SK-N-SH treated with all-trans-retinoic acid at 6 μM for 48 hours (cell line): ENCODE measurements around the gene PLCB2.

Experiments used
- ATAC-seq: fragments of 200-7000 bp; cut with Tn5 transposase; 3 replicates; pipeline ENCODE4 v1.9.1; 2020; ENCODE audit warnings: mild to moderate bottlenecking, moderate library complexity
- ARNTL ChIP-seq: fragments of 450-650 bp; formaldehyde crosslinking; IDR thresholded peaks from 2 replicates; pipeline ENCODE4 v1.5.0; 2020; ENCODE audit warnings: low read depth, mild to moderate bottlenecking, moderate library complexity, borderline replicate concordance
- BACH2 ChIP-seq: fragments of 250-450 bp; sonication (Bioruptor Pico); IDR thresholded peaks from 2 replicates; pipeline ENCODE4 v1.9.0; 2021; ENCODE audit warnings: mild to moderate bottlenecking, borderline replicate concordance
- CSDC2 ChIP-seq: fragments of 250-450 bp; sonication (Bioruptor Pico); IDR thresholded peaks from 2 replicates; pipeline ENCODE4 v1.5.0; 2020; ENCODE audit warnings: mild to moderate bottlenecking, moderate library complexity
- ESRRG ChIP-seq: fragments of 250-450 bp; sonication (Bioruptor Pico); IDR thresholded peaks from 2 replicates; pipeline ENCODE4 v1.6.1; 2021; ENCODE audit warnings: mild to moderate bottlenecking
- GLIS3 ChIP-seq: fragments of 250-450 bp; sonication (Bioruptor Pico); IDR thresholded peaks from 2 replicates; pipeline ENCODE4 v1.5.0; 2020; ENCODE audit warnings: mild to moderate bottlenecking, moderate library complexity
- ISL1 ChIP-seq: fragments of 250-450 bp; sonication (Bioruptor Pico); IDR thresholded peaks from 2 replicates; pipeline ENCODE4 v2.1.2; 2022; ENCODE audit warnings: mild to moderate bottlenecking, moderate library complexity
- OSR1 ChIP-seq: fragments of 250-450 bp; sonication (Bioruptor Pico); IDR thresholded peaks from 2 replicates; pipeline ENCODE4 v1.8.0; 2022; ENCODE audit warnings: moderate library complexity, mild to moderate bottlenecking, inconsistent platforms
- PPARA ChIP-seq: fragments of 250-450 bp; sonication (Bioruptor Pico); IDR thresholded peaks from 2 replicates; pipeline ENCODE4 v1.5.0; 2020; ENCODE audit warnings: mild to moderate bottlenecking, borderline replicate concordance
- RARB ChIP-seq: fragments of 250-450 bp; sonication (Bioruptor Pico); IDR thresholded peaks from 2 replicates; pipeline ENCODE4 v1.8.0; 2021; ENCODE audit warnings: mild to moderate bottlenecking, moderate library complexity
- SNAI2 ChIP-seq: fragments of 250-450 bp; sonication (Bioruptor Pico); IDR thresholded peaks from 2 replicates; pipeline ENCODE4 v1.5.0; 2020; ENCODE audit warnings: mild to moderate bottlenecking, moderate library complexity
- TCF4 ChIP-seq: fragments of 250-450 bp; sonication (Bioruptor Pico); IDR thresholded peaks from 2 replicates; pipeline ENCODE4 v1.8.0; 2021; ENCODE audit warnings: mild to moderate bottlenecking, moderate library complexity, borderline replicate concordance
- ZC3H10 ChIP-seq: fragments of 250-450 bp; sonication (Bioruptor Pico); IDR thresholded peaks from 2 replicates; pipeline ENCODE4 v1.5.1; 2021; ENCODE audit warnings: mild to moderate bottlenecking, moderate library complexity
- ZFP30 ChIP-seq: fragments of 450-650 bp; formaldehyde crosslinking; IDR thresholded peaks from 2 replicates; pipeline ENCODE4 v1.5.0; 2022; ENCODE audit warnings: mild to moderate bottlenecking, moderate library complexity
- ZNF565 ChIP-seq: fragments of 450-650 bp; formaldehyde crosslinking; conservative IDR thresholded peaks from 2 replicates; pipeline ENCODE4 v1.5.0; 2020; ENCODE audit warnings: low read depth, mild to moderate bottlenecking, moderate library complexity
- ZNF70 ChIP-seq: fragments of 450-650 bp; formaldehyde crosslinking; IDR thresholded peaks from 2 replicates; pipeline ENCODE4 v1.5.0; 2020; ENCODE audit warnings: mild to moderate bottlenecking, moderate library complexity
- ZNF8 ChIP-seq: fragments of 450-650 bp; formaldehyde crosslinking; IDR thresholded peaks from 2 replicates; pipeline ENCODE4 v1.5.0; 2020; ENCODE audit warnings: mild to moderate bottlenecking, moderate library complexity
- TF ChIP-seq, protein P1 (sequence below): fragments of 250-450 bp; sonication (Bioruptor Pico); IDR thresholded peaks from 2 replicates; pipeline ENCODE4 v1.8.0; 2020; ENCODE audit warnings: mild to moderate bottlenecking, moderate library complexity, borderline replicate concordance
- TF ChIP-seq, protein P2 (sequence below): fragments of 250-450 bp; sonication (Bioruptor Pico); IDR thresholded peaks from 2 replicates; pipeline ENCODE4 v1.5.1; 2021; ENCODE audit warnings: mild to moderate bottlenecking, moderate library complexity
- TF ChIP-seq, protein P3 (sequence below): fragments of 250-450 bp; sonication (Bioruptor Pico); IDR thresholded peaks from 2 replicates; pipeline ENCODE4 v1.8.0; 2021; ENCODE audit warnings: low read depth, mild to moderate bottlenecking, moderate library complexity, borderline replicate concordance
- TF ChIP-seq, protein P4 (sequence below): fragments of 250-450 bp; sonication (Bioruptor Pico); IDR thresholded peaks from 2 replicates; pipeline ENCODE4 v1.5.1; 2020; ENCODE audit warnings: low read depth, mild to moderate bottlenecking, moderate library complexity

Gene PLCB2, protein sequence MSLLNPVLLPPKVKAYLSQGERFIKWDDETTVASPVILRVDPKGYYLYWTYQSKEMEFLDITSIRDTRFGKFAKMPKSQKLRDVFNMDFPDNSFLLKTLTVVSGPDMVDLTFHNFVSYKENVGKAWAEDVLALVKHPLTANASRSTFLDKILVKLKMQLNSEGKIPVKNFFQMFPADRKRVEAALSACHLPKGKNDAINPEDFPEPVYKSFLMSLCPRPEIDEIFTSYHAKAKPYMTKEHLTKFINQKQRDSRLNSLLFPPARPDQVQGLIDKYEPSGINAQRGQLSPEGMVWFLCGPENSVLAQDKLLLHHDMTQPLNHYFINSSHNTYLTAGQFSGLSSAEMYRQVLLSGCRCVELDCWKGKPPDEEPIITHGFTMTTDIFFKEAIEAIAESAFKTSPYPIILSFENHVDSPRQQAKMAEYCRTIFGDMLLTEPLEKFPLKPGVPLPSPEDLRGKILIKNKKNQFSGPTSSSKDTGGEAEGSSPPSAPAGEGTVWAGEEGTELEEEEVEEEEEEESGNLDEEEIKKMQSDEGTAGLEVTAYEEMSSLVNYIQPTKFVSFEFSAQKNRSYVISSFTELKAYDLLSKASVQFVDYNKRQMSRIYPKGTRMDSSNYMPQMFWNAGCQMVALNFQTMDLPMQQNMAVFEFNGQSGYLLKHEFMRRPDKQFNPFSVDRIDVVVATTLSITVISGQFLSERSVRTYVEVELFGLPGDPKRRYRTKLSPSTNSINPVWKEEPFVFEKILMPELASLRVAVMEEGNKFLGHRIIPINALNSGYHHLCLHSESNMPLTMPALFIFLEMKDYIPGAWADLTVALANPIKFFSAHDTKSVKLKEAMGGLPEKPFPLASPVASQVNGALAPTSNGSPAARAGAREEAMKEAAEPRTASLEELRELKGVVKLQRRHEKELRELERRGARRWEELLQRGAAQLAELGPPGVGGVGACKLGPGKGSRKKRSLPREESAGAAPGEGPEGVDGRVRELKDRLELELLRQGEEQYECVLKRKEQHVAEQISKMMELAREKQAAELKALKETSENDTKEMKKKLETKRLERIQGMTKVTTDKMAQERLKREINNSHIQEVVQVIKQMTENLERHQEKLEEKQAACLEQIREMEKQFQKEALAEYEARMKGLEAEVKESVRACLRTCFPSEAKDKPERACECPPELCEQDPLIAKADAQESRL

DNA sequence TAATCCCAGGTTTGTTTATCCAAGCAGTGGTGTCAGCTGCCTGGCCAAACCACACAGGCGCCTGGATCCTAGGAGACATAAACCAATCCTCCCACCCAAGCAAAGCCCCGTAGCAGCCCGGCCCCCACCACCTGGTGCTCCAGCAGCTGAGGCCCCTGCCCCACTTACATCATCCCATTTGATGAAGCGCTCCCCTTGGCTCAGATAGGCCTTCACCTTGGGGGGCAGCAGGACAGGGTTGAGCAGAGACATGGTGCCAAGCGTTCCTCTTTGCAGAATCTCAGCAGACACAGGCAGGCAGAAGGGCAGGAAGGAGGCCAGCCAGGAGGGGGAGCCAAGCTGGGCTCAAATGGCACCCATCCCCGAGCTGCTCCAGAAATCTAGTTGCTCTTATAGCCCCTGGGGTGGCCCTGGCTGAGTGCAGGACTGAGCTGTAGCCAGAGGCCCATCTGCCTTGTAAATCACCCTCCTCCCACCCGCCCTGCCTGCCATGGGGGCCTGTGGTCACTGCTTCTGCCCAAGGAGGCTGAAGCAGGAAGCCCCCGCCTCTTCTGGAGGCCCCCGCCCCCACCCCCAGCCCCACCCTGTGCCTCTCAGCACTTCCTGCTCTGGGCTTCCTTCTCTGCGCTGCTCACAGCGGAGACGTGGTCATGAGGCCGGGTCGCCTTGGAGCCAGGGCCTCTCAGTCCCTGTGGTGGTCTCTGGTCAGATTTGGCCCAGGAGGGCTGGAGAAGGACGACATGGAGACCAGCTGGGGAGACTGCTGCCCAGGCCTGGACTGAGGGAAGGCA is at the start of gene PLCB2:
Gene PLCB2, minus strand, starts transcription at position 515 of the 791 bp plus-strand sequence. Its CDS starts 263 bp downstream, at position 252.
- peak; percentile 9; the same call in 1 of the 3 replicates for ATAC-seq
- no peak for TF ChIP-seq BACH2 (CRISPR knock-in tag)
- no peak for TF ChIP-seq PPARA (CRISPR knock-in tag)
- TF ChIP-seq ZC3H10 (CRISPR knock-in tag) = no peak
- no peak for TF ChIP-seq ZNF70 (CRISPR knock-in tag)
- no peak for TF ChIP-seq ZNF565 (CRISPR knock-in tag)
- TF ChIP-seq ARNTL (CRISPR knock-in tag) = no peak
- no peak for TF ChIP-seq ZFP30
- TF ChIP-seq, protein P1, sequence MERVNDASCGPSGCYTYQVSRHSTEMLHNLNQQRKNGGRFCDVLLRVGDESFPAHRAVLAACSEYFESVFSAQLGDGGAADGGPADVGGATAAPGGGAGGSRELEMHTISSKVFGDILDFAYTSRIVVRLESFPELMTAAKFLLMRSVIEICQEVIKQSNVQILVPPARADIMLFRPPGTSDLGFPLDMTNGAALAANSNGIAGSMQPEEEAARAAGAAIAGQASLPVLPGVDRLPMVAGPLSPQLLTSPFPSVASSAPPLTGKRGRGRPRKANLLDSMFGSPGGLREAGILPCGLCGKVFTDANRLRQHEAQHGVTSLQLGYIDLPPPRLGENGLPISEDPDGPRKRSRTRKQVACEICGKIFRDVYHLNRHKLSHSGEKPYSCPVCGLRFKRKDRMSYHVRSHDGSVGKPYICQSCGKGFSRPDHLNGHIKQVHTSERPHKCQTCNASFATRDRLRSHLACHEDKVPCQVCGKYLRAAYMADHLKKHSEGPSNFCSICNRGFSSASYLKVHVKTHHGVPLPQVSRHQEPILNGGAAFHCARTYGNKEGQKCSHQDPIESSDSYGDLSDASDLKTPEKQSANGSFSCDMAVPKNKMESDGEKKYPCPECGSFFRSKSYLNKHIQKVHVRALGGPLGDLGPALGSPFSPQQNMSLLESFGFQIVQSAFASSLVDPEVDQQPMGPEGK (CRISPR knock-in tag) = no peak
- no peak for TF ChIP-seq ZNF8 (CRISPR knock-in tag)
- TF ChIP-seq CSDC2 (CRISPR knock-in tag) = no peak
- TF ChIP-seq ISL1 = no peak
- TF ChIP-seq, protein P2, sequence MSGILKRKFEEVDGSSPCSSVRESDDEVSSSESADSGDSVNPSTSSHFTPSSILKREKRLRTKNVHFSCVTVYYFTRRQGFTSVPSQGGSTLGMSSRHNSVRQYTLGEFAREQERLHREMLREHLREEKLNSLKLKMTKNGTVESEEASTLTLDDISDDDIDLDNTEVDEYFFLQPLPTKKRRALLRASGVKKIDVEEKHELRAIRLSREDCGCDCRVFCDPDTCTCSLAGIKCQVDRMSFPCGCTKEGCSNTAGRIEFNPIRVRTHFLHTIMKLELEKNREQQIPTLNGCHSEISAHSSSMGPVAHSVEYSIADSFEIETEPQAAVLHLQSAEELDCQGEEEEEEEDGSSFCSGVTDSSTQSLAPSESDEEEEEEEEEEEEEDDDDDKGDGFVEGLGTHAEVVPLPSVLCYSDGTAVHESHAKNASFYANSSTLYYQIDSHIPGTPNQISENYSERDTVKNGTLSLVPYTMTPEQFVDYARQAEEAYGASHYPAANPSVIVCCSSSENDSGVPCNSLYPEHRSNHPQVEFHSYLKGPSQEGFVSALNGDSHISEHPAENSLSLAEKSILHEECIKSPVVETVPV = no peak
- TF ChIP-seq, protein P3, sequence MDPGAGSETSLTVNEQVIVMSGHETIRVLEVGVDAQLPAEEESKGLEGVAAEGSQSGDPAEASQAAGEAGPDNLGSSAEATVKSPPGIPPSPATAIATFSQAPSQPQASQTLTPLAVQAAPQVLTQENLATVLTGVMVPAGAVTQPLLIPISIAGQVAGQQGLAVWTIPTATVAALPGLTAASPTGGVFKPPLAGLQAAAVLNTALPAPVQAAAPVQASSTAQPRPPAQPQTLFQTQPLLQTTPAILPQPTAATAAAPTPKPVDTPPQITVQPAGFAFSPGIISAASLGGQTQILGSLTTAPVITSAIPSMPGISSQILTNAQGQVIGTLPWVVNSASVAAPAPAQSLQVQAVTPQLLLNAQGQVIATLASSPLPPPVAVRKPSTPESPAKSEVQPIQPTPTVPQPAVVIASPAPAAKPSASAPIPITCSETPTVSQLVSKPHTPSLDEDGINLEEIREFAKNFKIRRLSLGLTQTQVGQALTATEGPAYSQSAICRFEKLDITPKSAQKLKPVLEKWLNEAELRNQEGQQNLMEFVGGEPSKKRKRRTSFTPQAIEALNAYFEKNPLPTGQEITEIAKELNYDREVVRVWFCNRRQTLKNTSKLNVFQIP (CRISPR knock-in tag) = no peak
- no peak for TF ChIP-seq GLIS3 (CRISPR knock-in tag)
- no peak for TF ChIP-seq SNAI2 (CRISPR knock-in tag)
- no peak for TF ChIP-seq ESRRG (CRISPR knock-in tag)

DNA sequence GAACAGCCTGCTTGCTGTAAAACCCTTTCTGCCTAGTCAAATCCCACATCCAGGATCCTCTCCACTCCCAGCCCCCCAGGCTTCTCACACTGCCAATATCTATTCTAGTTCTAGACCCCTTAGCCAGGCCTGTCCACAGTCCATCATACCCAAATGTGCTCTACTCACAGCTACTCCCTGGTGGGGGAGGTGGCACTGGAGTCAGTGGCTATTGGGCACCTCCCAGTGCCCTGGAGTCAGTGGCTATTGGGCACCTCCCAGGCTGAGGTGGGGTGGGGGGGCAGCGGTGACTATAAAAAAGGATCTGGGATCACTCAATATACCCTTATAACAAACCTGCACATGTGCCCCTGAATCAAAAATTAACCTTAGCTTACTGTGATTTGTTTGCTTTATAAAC is 49.5 kb upstream of the PLCB2 start:
- ATAC-seq = no peak
- no peak for TF ChIP-seq ESRRG (CRISPR knock-in tag)
- no peak for TF ChIP-seq RARB (CRISPR knock-in tag)
- TF ChIP-seq OSR1 (CRISPR knock-in tag) = no peak
- no peak for TF ChIP-seq ZNF8 (CRISPR knock-in tag)
- TF ChIP-seq, all 23 proteins: peak for 0

DNA sequence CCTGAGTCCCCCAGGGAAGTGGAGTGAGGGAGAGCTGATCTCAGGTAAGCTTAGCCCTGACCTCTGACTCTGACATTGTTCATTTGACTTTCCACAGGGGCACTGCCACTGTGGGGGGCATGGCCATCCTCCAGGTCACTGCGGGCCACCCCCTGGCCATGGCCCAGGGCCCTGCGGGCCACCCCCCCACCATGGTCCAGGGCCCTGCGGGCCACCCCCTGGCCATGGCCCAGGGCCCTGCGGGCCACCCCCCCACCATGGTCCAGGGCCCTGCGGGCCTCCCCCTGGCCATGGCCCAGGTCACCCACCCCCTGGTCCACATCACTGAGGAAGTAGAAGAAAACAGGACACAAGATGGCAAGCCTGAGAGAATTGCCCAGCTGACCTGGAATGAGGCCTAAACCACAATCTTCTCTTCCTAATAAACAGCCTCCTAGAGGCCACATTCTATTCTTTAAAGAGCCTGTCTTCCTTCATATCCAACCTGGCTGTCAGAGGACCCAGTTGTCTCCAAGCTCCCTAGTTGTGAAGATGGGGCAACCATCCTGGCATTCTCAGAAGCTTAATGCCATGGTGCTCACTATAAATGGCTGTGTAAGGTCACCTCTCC is 48.3 kb upstream of the PLCB2 start:
- TF ChIP-seq, protein P2 = no peak
- TF ChIP-seq TCF4 (CRISPR knock-in tag) (no peak), ZFP30 (no peak), OSR1 (CRISPR knock-in tag) (no peak), SNAI2 (CRISPR knock-in tag) (no peak), GLIS3 (CRISPR knock-in tag) (no peak)
- TF ChIP-seq, protein P1 (CRISPR knock-in tag) = no peak
- TF ChIP-seq, protein P4, sequence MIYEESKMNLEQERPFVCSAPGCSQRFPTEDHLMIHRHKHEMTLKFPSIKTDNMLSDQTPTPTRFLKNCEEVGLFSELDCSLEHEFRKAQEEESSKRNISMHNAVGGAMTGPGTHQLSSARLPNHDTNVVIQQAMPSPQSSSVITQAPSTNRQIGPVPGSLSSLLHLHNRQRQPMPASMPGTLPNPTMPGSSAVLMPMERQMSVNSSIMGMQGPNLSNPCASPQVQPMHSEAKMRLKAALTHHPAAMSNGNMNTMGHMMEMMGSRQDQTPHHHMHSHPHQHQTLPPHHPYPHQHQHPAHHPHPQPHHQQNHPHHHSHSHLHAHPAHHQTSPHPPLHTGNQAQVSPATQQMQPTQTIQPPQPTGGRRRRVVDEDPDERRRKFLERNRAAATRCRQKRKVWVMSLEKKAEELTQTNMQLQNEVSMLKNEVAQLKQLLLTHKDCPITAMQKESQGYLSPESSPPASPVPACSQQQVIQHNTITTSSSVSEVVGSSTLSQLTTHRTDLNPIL = no peak
- TF ChIP-seq, protein P3 (CRISPR knock-in tag) = no peak
- no peak for ATAC-seq
